ENCODE results near the gene PAPOLA.

Gene PAPOLA

GRCh38 chr14:96576937-96577336, 74.8 kb downstream of the PAPOLA start:
- no peaks in the 10 kb centered on the region for H3K9me3 ChIP-seq (ENCODE audit: control insufficient read depth, low read length)
- no peak overlapping the region for H3K4me2 ChIP-seq (ENCODE audit: low read length)
- H3K36me3 ChIP-seq (ENCODE audit: control insufficient read depth, insufficient read depth, low read length), result no peaks in the 10 kb centered on the region
- no peaks in the 10 kb centered on the region for H3K27me3 ChIP-seq (ENCODE audit: control insufficient read depth, insufficient read depth, low read length)
- no peak overlapping the region for H2AFZ ChIP-seq
- TF ChIP-seq CTCF (IDR thresholded peaks at IDR 0.05), result no peak
- no peak overlapping the region for H3K9ac ChIP-seq
- H3K27ac ChIP-seq, result no peak overlapping the region
- H3K4me3 ChIP-seq (ENCODE audit: low read depth, low read length), result no peak overlapping the region
- no peaks in the 10 kb centered on the region for H3K79me2 ChIP-seq
- H3K4me1 ChIP-seq, result peaks cover 9% of the 10 kb centered on the region

- H3K9ac ChIP-seq, result no peak overlapping the region
- TF ChIP-seq CTCF (IDR thresholded peaks at IDR 0.05), result no peak
- no peak overlapping the region for H2AFZ ChIP-seq
- no peaks in the 10 kb centered on the region for H3K9me3 ChIP-seq (ENCODE audit: control insufficient read depth, low read length)
- no peak overlapping the region for H3K4me3 ChIP-seq (ENCODE audit: low read depth, low read length)
- H3K4me2 ChIP-seq (ENCODE audit: low read length), result no peak overlapping the region
- no peak overlapping the region for H3K27ac ChIP-seq
- peaks cover 9% of the 10 kb centered on the region for H3K4me1 ChIP-seq
- no peaks in the 10 kb centered on the region for H3K27me3 ChIP-seq (ENCODE audit: control insufficient read depth, insufficient read depth, low read length)
- H3K79me2 ChIP-seq, result no peaks in the 10 kb centered on the region
- H3K36me3 ChIP-seq (ENCODE audit: control insufficient read depth, insufficient read depth, low read length), result no peaks in the 10 kb centered on the region
Measured at GRCh38 chr14:96578619-96579018, 76.4 kb downstream of the PAPOLA start.

- Histone ChIP-seq H3K27me3 (ENCODE audit: control insufficient read depth, insufficient read depth, low read length) (no peaks in the 10 kb centered on the region), H3K27ac (no peak overlapping the region), H2AFZ (no peak overlapping the region), H3K79me2 (no peaks in the 10 kb centered on the region), H3K9ac (no peak overlapping the region), H3K4me3 (ENCODE audit: low read depth, low read length) (no peak overlapping the region), H3K4me1 (peaks cover 9% of the 10 kb centered on the region), H3K36me3 (ENCODE audit: control insufficient read depth, insufficient read depth, low read length) (no peaks in the 10 kb centered on the region), H3K4me2 (ENCODE audit: low read length) (no peak overlapping the region), H3K9me3 (ENCODE audit: control insufficient read depth, low read length) (no peaks in the 10 kb centered on the region)
- no peak for TF ChIP-seq CTCF (IDR thresholded peaks at IDR 0.05)
Measured at GRCh38 chr14:96579358-96579757, 77.2 kb downstream of the PAPOLA start.

GRCh38 chr14:96579855-96580254, 77.7 kb downstream of the PAPOLA start:
- no peaks in the 10 kb centered on the region for H3K9me3 ChIP-seq (ENCODE audit: control insufficient read depth, low read length)
- no peaks in the 10 kb centered on the region for H3K27me3 ChIP-seq (ENCODE audit: control insufficient read depth, insufficient read depth, low read length)
- H3K9ac ChIP-seq, result no peak overlapping the region
- H3K4me2 ChIP-seq (ENCODE audit: low read length), result no peak overlapping the region
- no peak overlapping the region for H3K4me3 ChIP-seq (ENCODE audit: low read depth, low read length)
- no peak overlapping the region for H2AFZ ChIP-seq
- H3K27ac ChIP-seq, result no peak overlapping the region
- H3K79me2 ChIP-seq, result no peaks in the 10 kb centered on the region
- peaks cover 7% of the 10 kb centered on the region for H3K4me1 ChIP-seq
- no peak for TF ChIP-seq CTCF (IDR thresholded peaks at IDR 0.05)
- no peaks in the 10 kb centered on the region for H3K36me3 ChIP-seq (ENCODE audit: control insufficient read depth, insufficient read depth, low read length)

GRCh38 chr14:96580566-96580965, 78.4 kb downstream of the PAPOLA start:
- Histone ChIP-seq H2AFZ (no peak overlapping the region), H3K27ac (no peak overlapping the region), H3K9ac (no peak overlapping the region), H3K9me3 (ENCODE audit: control insufficient read depth, low read length) (no peaks in the 10 kb centered on the region), H3K79me2 (no peaks in the 10 kb centered on the region), H3K4me3 (ENCODE audit: low read depth, low read length) (no peak overlapping the region), H3K4me2 (ENCODE audit: low read length) (no peak overlapping the region), H3K27me3 (ENCODE audit: control insufficient read depth, insufficient read depth, low read length) (no peaks in the 10 kb centered on the region), H3K36me3 (ENCODE audit: control insufficient read depth, insufficient read depth, low read length) (no peaks in the 10 kb centered on the region), H3K4me1 (peaks cover 2% of the 10 kb centered on the region)
- no peak for TF ChIP-seq CTCF (IDR thresholded peaks at IDR 0.05)
